ENCODE data around the gene PARVA. TPM values are rescaled to one million over a fixed set of nuclear protein-coding genes. Genes with fewer than 3 reads are reported as not detected.

Gene PARVA
- total RNA-seq, 1 experiment from 2014 or later = 18.1 TPM

- Histone ChIP-seq H2BK120ac (ENCODE audit: low read depth, low read length, poor library complexity, severe bottlenecking) (no peak overlapping the region), H3K14ac (ENCODE audit: insufficient read depth, low read length) (no peak overlapping the region), H3K9me3 (ENCODE audit: control insufficient read depth, low read depth, low read length) (no peaks in the 10 kb centered on the region), H3K27me3 (ENCODE audit: insufficient read depth, low read length) (no peaks in the 10 kb centered on the region), H3K23me2 (ENCODE audit: insufficient read length, low read depth, low read length, poor library complexity, severe bottlenecking) (no peaks in the 10 kb centered on the region), H3K4me1 (ENCODE audit: insufficient read depth, low read length) (no peaks in the 10 kb centered on the region), H3T11ph (ENCODE audit: low read length) (no peak overlapping the region), H3K27ac (ENCODE audit: insufficient read length, low read depth, low read length) (no peak overlapping the region), H3K18ac (ENCODE audit: insufficient read length, low read depth, low read length) (no peak overlapping the region), H2BK15ac (ENCODE audit: low read depth, low read length) (no peak overlapping the region), H2AK5ac (ENCODE audit: insufficient read length, low read length) (no peak overlapping the region), H3K79me1 (ENCODE audit: insufficient read depth, low read depth, low read length, poor library complexity, severe bottlenecking) (no peaks in the 10 kb centered on the region), H4K20me1 (ENCODE audit: control insufficient read depth, insufficient read depth, insufficient read length) (no peaks in the 10 kb centered on the region), H2BK20ac (ENCODE audit: low read depth, low read length, poor library complexity, severe bottlenecking) (no peak overlapping the region), H3K9ac (ENCODE audit: extremely low read depth, insufficient read length, low read length) (no peak overlapping the region), H3K23ac (ENCODE audit: insufficient read length, low read depth, low read length) (no peak overlapping the region), H3K4me2 (ENCODE audit: insufficient read depth, insufficient read length, low read length) (no peak overlapping the region), H2AFZ (ENCODE audit: low read length) (no peak overlapping the region), H2BK12ac (ENCODE audit: insufficient read length, low read depth, low read length) (no peak overlapping the region), H3K4ac (ENCODE audit: low read depth, low read length) (no peak overlapping the region), H4K8ac (replicated peaks; ENCODE audit: insufficient read length, low read depth, low read length) (no peak overlapping the region), H4K5ac (ENCODE audit: insufficient read length, low read depth, low read length) (no peak overlapping the region), H2BK5ac (ENCODE audit: insufficient read length, low read length) (no peak overlapping the region), H3K56ac (ENCODE audit: insufficient read length, low read depth, low read length) (no peak overlapping the region), H3K79me2 (ENCODE audit: insufficient read depth, low read length) (no peaks in the 10 kb centered on the region), H4K91ac (ENCODE audit: insufficient read length, low read depth, low read length) (no peak overlapping the region)
- H3K4me3 Mint-ChIP-seq = no peak overlapping the region
- H3K27me3 Mint-ChIP-seq (ENCODE audit: low read depth) = peaks cover 3% of the 10 kb centered on the region; the same call in 1 of the 2 replicates
- peaks cover 25% of the 10 kb centered on the region in 2 experiments for H3K4me1 Mint-ChIP-seq
- H3K9me3 Mint-ChIP-seq = no peaks in the 10 kb centered on the region
- H3K27ac Mint-ChIP-seq = no peak overlapping the region
- no peaks in the 10 kb centered on the region for H3K36me3 Mint-ChIP-seq (ENCODE audit: insufficient read depth in 1 of 3, low read depth in 3 of 3)
- WGBS (ENCODE audit: extremely low coverage, insufficient read length, low lambda C conversion rate) = no CpG with 5 or more reads among the region's 3 CpGs
- no peak for TF ChIP-seq CTCF (conservative IDR thresholded peaks at IDR 0.05)
- no peak for DNase-seq
These were observed 204.0 kb downstream of the PARVA start for GRCh38 chr11:12581416-12581815.
